ENCODE results near the gene COBLL1. TPM values are rescaled to one million over a fixed set of nuclear protein-coding genes. Genes with fewer than 3 reads are reported as not detected.

Gene COBLL1
- total RNA-seq, 3 donors from 2014 or later (not counting 1 experiment from before 2014, with no cell fraction given): 0.85 to 13.4 (median 2.2) TPM

GRCh38 chr2:164657129-164657528 is 184.5 kb downstream of the COBLL1 start:
- 93% methylated on average over 1 of the region's 2 CpGs for WGBS (ENCODE audit: insufficient coverage)
- Histone ChIP-seq H3K9me3 (ENCODE audit: control insufficient read depth, insufficient read depth, low read length) (no peaks in the 10 kb centered on the region), H3K4me1 (ENCODE audit: control insufficient read depth, insufficient read depth, low read length) (no peaks in the 10 kb centered on the region), H3K36me3 (ENCODE audit: control insufficient read depth, insufficient read depth, low read length) (no peaks in the 10 kb centered on the region), H3K27me3 (ENCODE audit: control insufficient read depth, insufficient read depth, low read length) (no peaks in the 10 kb centered on the region), H3K4me3 (ENCODE audit: low read length) (no peak overlapping the region), H3K27ac (ENCODE audit: low read length) (no peak overlapping the region)
- H3K27me3 Mint-ChIP-seq (ENCODE audit: low read depth in 2 of 2): no peaks in the 10 kb centered on the region
- H3K4me3 Mint-ChIP-seq: no peak overlapping the region
- no peak overlapping the region for H3K27ac Mint-ChIP-seq
- peaks cover 8% of the 10 kb centered on the region for H3K36me3 Mint-ChIP-seq
- TF ChIP-seq CTCF (IDR thresholded peaks at IDR 0.05): no peak
- intact Hi-C loops (cut with micrococcal nuclease): no loop called here
- DNase-seq (no peak), ATAC-seq (no peak)
- H3K9me3 Mint-ChIP-seq: peaks cover 9 to 12% of the 10 kb centered on the region in 2 donors
- no peaks in the 10 kb centered on the region for H3K4me1 Mint-ChIP-seq

GRCh38 chr2:164655750-164656149 is 185.9 kb downstream of the COBLL1 start:
- 100% methylated on average over 1 of the region's 2 CpGs for WGBS (ENCODE audit: insufficient coverage)
- H3K27ac Mint-ChIP-seq: no peak overlapping the region
- no peaks in the 10 kb centered on the region for H3K4me1 ChIP-seq (ENCODE audit: control insufficient read depth, insufficient read depth, low read length)
- no peak overlapping the region for H3K4me3 ChIP-seq (ENCODE audit: low read length)
- H3K27ac ChIP-seq (ENCODE audit: low read length): no peak overlapping the region
- H3K36me3 ChIP-seq (ENCODE audit: control insufficient read depth, insufficient read depth, low read length): no peaks in the 10 kb centered on the region
- no peak for TF ChIP-seq CTCF (IDR thresholded peaks at IDR 0.05)
- no peaks in the 10 kb centered on the region for H3K27me3 ChIP-seq (ENCODE audit: control insufficient read depth, insufficient read depth, low read length)
- intact Hi-C loops (cut with micrococcal nuclease): no loop called here
- no peaks in the 10 kb centered on the region for H3K27me3 Mint-ChIP-seq (ENCODE audit: low read depth in 2 of 2)
- H3K36me3 Mint-ChIP-seq: peaks cover 14% of the 10 kb centered on the region
- H3K4me1 Mint-ChIP-seq: no peaks in the 10 kb centered on the region
- H3K9me3 ChIP-seq (ENCODE audit: control insufficient read depth, insufficient read depth, low read length): peaks cover 5% of the 10 kb centered on the region
- no peak overlapping the region for H3K4me3 Mint-ChIP-seq
- peaks cover 12 to 15% of the 10 kb centered on the region in 2 donors for H3K9me3 Mint-ChIP-seq
- DNase-seq: no peak
- ATAC-seq: no peak

- Mint-ChIP-seq H3K27ac (no peak overlapping the region), H3K4me1 (no peaks in the 10 kb centered on the region), H3K27me3 (ENCODE audit: low read depth in 2 of 2) (no peaks in the 10 kb centered on the region), H3K4me3 (no peak overlapping the region), H3K36me3 (peaks cover 14% of the 10 kb centered on the region), H3K9me3 (peaks cover 12 to 18% of the 10 kb centered on the region in 2 donors)
- Histone ChIP-seq H3K27ac (ENCODE audit: low read length) (no peak overlapping the region), H3K4me3 (ENCODE audit: low read length) (no peak overlapping the region), H3K4me1 (ENCODE audit: control insufficient read depth, insufficient read depth, low read length) (no peaks in the 10 kb centered on the region), H3K27me3 (ENCODE audit: control insufficient read depth, insufficient read depth, low read length) (no peaks in the 10 kb centered on the region), H3K9me3 (ENCODE audit: control insufficient read depth, insufficient read depth, low read length) (peaks cover 5% of the 10 kb centered on the region), H3K36me3 (ENCODE audit: control insufficient read depth, insufficient read depth, low read length) (no peaks in the 10 kb centered on the region)
- TF ChIP-seq CTCF (IDR thresholded peaks at IDR 0.05): no peak
- no peak for ATAC-seq
- intact Hi-C loops (cut with micrococcal nuclease): no loop called here
- DNase-seq: no peak
Observed at GRCh38 chr2:164655336-164655735, 186.3 kb downstream of the COBLL1 start.

GRCh38 chr2:164651361-164651760 is 190.3 kb downstream of the COBLL1 start:
- Histone ChIP-seq H3K4me3 (ENCODE audit: low read length) (no peak overlapping the region), H3K27me3 (ENCODE audit: control insufficient read depth, insufficient read depth, low read length) (no peaks in the 10 kb centered on the region), H3K27ac (ENCODE audit: low read length) (no peak overlapping the region), H3K4me1 (ENCODE audit: control insufficient read depth, insufficient read depth, low read length) (no peaks in the 10 kb centered on the region), H3K36me3 (ENCODE audit: control insufficient read depth, insufficient read depth, low read length) (no peaks in the 10 kb centered on the region), H3K9me3 (ENCODE audit: control insufficient read depth, insufficient read depth, low read length) (peaks cover 5% of the 10 kb centered on the region)
- peaks cover 14% of the 10 kb centered on the region for H3K36me3 Mint-ChIP-seq
- no peak for TF ChIP-seq CTCF (IDR thresholded peaks at IDR 0.05)
- H3K9me3 Mint-ChIP-seq: peaks cover 12 to 26% of the 10 kb centered on the region in 2 donors
- no peaks in the 10 kb centered on the region for H3K4me1 Mint-ChIP-seq
- DNase-seq (no peak), ATAC-seq (no peak)
- no peak overlapping the region for H3K4me3 Mint-ChIP-seq
- intact Hi-C loops (cut with micrococcal nuclease): no loop called here
- H3K27me3 Mint-ChIP-seq (ENCODE audit: low read depth in 2 of 2): no peaks in the 10 kb centered on the region
- WGBS (ENCODE audit: insufficient coverage): 100% methylated on average over 1 of the region's 1 CpG
- H3K27ac Mint-ChIP-seq: no peak overlapping the region
